Endothelial cell of umbilical vein (primary cell): Measurements from ENCODE around the gene EFNB3. TPM values are rescaled to one million over a fixed set of nuclear protein-coding genes. Genes with fewer than 3 reads are reported as not detected.
A peak's percentile ranks its signal among the peaks of the same experiment; 100 is the strongest.

Source experiments
- BruUV-seq: library from RNA; stranded (reverse); fragments of 400-500 nt; replicated peaks from 2 replicates; lab custom pipeline; 2021; lab: Mats Ljungman, UMichigan
- CTCF ChIA-PET: fragments of 300-600, 350-600 bp; sonication (Branson Sonifier 250); formaldehyde crosslinking; loops from one replicate; lab custom pipeline; 2021; ENCODE audit warnings: antibody characterized with exemption, inconsistent platforms; lab: Charles Lee
- POLR2A ChIA-PET: fragments of 300-600, 350-600 bp; sonication (Branson Sonifier 250); formaldehyde crosslinking; loops from one replicate; lab custom pipeline; 2021; ENCODE audit warnings: antibody characterized with exemption, inconsistent platforms; lab: Charles Lee
- DNase-seq: peaks from one replicate; pipeline ENCODE4 v3.0.0-alpha.2; 2011; ENCODE audit warnings: low read depth, low spot score
- FAIRE-seq: peaks from 2 replicates; lab custom pipeline; 2011; peaks lifted over from hg19 to GRCh38; lab: Jason Lieb, UNC
- H2AFZ ChIP-seq: 2 replicates; pipeline ENCODE4 v1.6.0; 2012; ENCODE audit warnings: low read depth, low read length, control low read depth, inconsistent platforms
- H3K27ac ChIP-seq: 2 replicates; pipeline ENCODE4 v1.5.1; 2011; ENCODE audit warnings: low read depth, mild to moderate bottlenecking, control low read depth, low read length, moderate library complexity; ENCODE audit not compliant: insufficient read depth
- H3K27me3 ChIP-seq, 2 experiments: 2 replicates each; pipeline versions ENCODE4 v1.6.0 to v1.6.1; 2011; ENCODE audit warnings: low read length in 2 of 2, mixed read lengths in 1 of 2; ENCODE audit not compliant: control insufficient read depth in 2 of 2, insufficient read depth in 2 of 2
- H3K36me3 ChIP-seq, 2 experiments: 2 replicates in 1 of 2; 3 replicates in 1 of 2; pipeline ENCODE4 v1.5.1; 2011; ENCODE audit warnings: low read length in 2 of 2, mild to moderate bottlenecking in 1 of 2, moderate library complexity in 1 of 2; ENCODE audit not compliant: control insufficient read depth in 2 of 2, insufficient read depth in 2 of 2; ENCODE audit errors: extremely low read depth in 1 of 2
- H3K4me1 ChIP-seq: 3 replicates; pipeline ENCODE4 v1.5.1; 2011; ENCODE audit warnings: mild to moderate bottlenecking, low read length; ENCODE audit not compliant: control insufficient read depth, insufficient read depth; ENCODE audit errors: extremely low read depth
- H3K4me2 ChIP-seq: 2 replicates; pipeline ENCODE4 v1.6.1; 2011; ENCODE audit warnings: low read length, control low read depth, mixed read lengths; ENCODE audit not compliant: insufficient read depth
- H3K4me3 ChIP-seq, 3 experiments: fragments of 200-600 bp in 1 of 3; sonication (generic), shearing (Covaris generic) in 1 of 3; replicated peaks in 1 of 3; 2 replicates each; pipeline ENCODE4 v1.5.1; 2011 to 2016; ENCODE audit warnings: control low read depth in 3 of 3, low read length in 3 of 3, mild to moderate bottlenecking in 2 of 3, inconsistent platforms in 1 of 3, low read depth in 1 of 3, moderate library complexity in 1 of 3; ENCODE audit not compliant: insufficient read depth in 1 of 3
- H3K79me2 ChIP-seq: 2 replicates; pipeline ENCODE4 v1.6.0; 2012; ENCODE audit warnings: low read length, inconsistent platforms; ENCODE audit not compliant: control insufficient read depth, insufficient read depth
- H3K9ac ChIP-seq: replicated peaks from 2 replicates; pipeline ENCODE3; 2011; ENCODE audit warnings: low read length, control low read depth; ENCODE audit not compliant: insufficient read depth; ENCODE audit errors: extremely low read depth
- H3K9me1 ChIP-seq: replicated peaks from 3 replicates; pipeline ENCODE4 v1.6.0; 2011; ENCODE audit warnings: mild to moderate bottlenecking, low read length; ENCODE audit not compliant: control insufficient read depth, insufficient read depth; ENCODE audit errors: extremely low read depth
- H3K9me3 ChIP-seq: replicated peaks from 2 replicates; pipeline ENCODE4 v1.5.1; 2012; ENCODE audit warnings: low read length, inconsistent platforms; ENCODE audit not compliant: control insufficient read depth, insufficient read depth
- H4K20me1 ChIP-seq: replicated peaks from 2 replicates; pipeline ENCODE3; 2011; ENCODE audit warnings: mild to moderate bottlenecking, low read length; ENCODE audit not compliant: control insufficient read depth, insufficient read depth; ENCODE audit errors: extremely low read depth
- CTCF ChIP-seq, 2 donors: IDR thresholded peaks; 1 replicate in 1 of 2; 2 replicates in 1 of 2; pipeline ENCODE4 v1.5.1; 2011; ENCODE audit warnings: low read length in 2 of 2, mild to moderate bottlenecking in 2 of 2, moderate library complexity in 2 of 2, control low read depth in 1 of 2, inconsistent platforms in 1 of 2, low read depth in 1 of 2; ENCODE audit not compliant: insufficient read depth in 1 of 2; ENCODE audit errors: extremely low read depth in 1 of 2
- EZH2 ChIP-seq: IDR thresholded peaks from 2 replicates; pipeline ENCODE4 v1.6.1; 2012; ENCODE audit warnings: borderline replicate concordance, low read depth, mild to moderate bottlenecking, moderate library complexity, low read length, inconsistent platforms; ENCODE audit not compliant: severe bottlenecking
- FOS ChIP-seq: IDR thresholded peaks from 2 replicates; pipeline ENCODE4 v1.6.1; 2011; ENCODE audit warnings: mild to moderate bottlenecking, low read length, moderate library complexity, borderline replicate concordance; ENCODE audit not compliant: insufficient read depth
- GATA2 ChIP-seq: IDR thresholded peaks from 2 replicates; pipeline ENCODE4 v1.7.0; 2011; ENCODE audit warnings: low read depth, mild to moderate bottlenecking, moderate library complexity, mixed read lengths, low read length; ENCODE audit not compliant: insufficient read length, insufficient read depth
- JUN ChIP-seq: IDR thresholded peaks from 2 replicates; pipeline ENCODE4 v1.6.1; 2011; ENCODE audit warnings: borderline replicate concordance, low read depth; ENCODE audit not compliant: insufficient read length, insufficient read depth
- MAX ChIP-seq: IDR thresholded peaks from 2 replicates; pipeline ENCODE4 v1.6.1; 2011; ENCODE audit not compliant: insufficient read depth, insufficient read length
- MYC ChIP-seq: IDR thresholded peaks from one replicate; pipeline ENCODE4 v1.6.1; 2011; ENCODE audit warnings: mild to moderate bottlenecking, low read depth, low read length
- POLR2A ChIP-seq: IDR thresholded peaks from 2 replicates; pipeline ENCODE4 v1.6.1; 2012; ENCODE audit warnings: low read depth, mild to moderate bottlenecking, control low read depth, low read length
- POLR2AphosphoS5 ChIP-seq: IDR thresholded peaks from 2 replicates; pipeline ENCODE4 v1.6.1; 2012; ENCODE audit warnings: low read depth, mild to moderate bottlenecking, control low read depth, low read length, moderate library complexity; ENCODE audit not compliant: insufficient read depth
- dilution Hi-C: fragments of 300-500 bp; cut with MboI; formaldehyde crosslinking; loops from one replicate; pipeline ENCODE4 v1.15.0; 2019; ENCODE audit warnings: low sequenced_read_pairs; ENCODE audit not compliant: extremely low pct_ligation_motif_present
- intact Hi-C: fragments of 100-400 bp; cut with micrococcal nuclease; formaldehyde crosslinking; loops from one replicate; pipeline ENCODE4 v1.10.0; 2022
- polyA plus RNA-seq, 4 experiments: library from polyadenylated mRNA; depleted of rRNA in 3 of 4; stranded (reverse) in 3 of 4; unstranded in 1 of 4; fragments of >200 nt; gene quantifications; 2 replicates each; pipeline versions ENCODE4 v1.2.1 to v1.2.3, GENCODE V29; 2011 to 2012; ENCODE audit warnings: missing spikeins in 1 of 4
- total RNA-seq: library from RNA; stranded (reverse); gene quantifications from 2 replicates; pipeline ENCODE4 v1.2.3, GENCODE V29; 2021

EFNB3 gene
- total and polyA plus RNA-seq, 2 donors (not counting 3 experiments of a cell fraction or from before 2014, with no cell fraction given), result 1.1 to 2.9 TPM

- intact Hi-C loops, result loop anchor here (2.0 to 10.0 kb wide), 6 partner anchors 155 to 335 kb away; partner anchors contain the start of genes CHD3, FGF11, KCTD11 and POLR2A
- peaks cover 50% of the 10 kb centered on the region for H3K79me2 ChIP-seq
- peak; percentile 98 for FAIRE-seq
These were observed 17.7 kb upstream of the EFNB3 start, which contains the start of gene TP53 for GRCh38 chr17:7687072-7687907. Gene TP53 (minus strand): TSS chr17:7687490. CDS start chr17:7676594, 10,896 bp downstream.

More at GRCh38 chr17:7687072-7687907, 17.7 kb upstream of the EFNB3 start, which contains the start of gene TP53:
- peak within 1 kb of the TSS; percentile 93 for H3K27ac ChIP-seq
- H3K4me2 ChIP-seq, result peak within 1 kb of the TSS; percentile 98
- H3K36me3 ChIP-seq, result peaks cover 0 to 2% of the 10 kb centered on the region in 2 experiments
- dilution Hi-C loops, result no loop called here
- TSS peak; percentile 44 for BruUV-seq
- ChIA-PET CTCF (interaction anchor here (0.7 to 4.4 kb wide), 42 partner anchors 10 to 386 kb away, joined by 3 to 97 read pairs (median 4); partner anchors contain the start of genes ATP1B2, CD68, DNAH2 and EFNB3), POLR2A (interaction anchor here (0.6 to 2.4 kb wide), 12 partner anchors 31 to 626 kb away, joined by 3 to 12 read pairs (median 5); partner anchors contain the start of genes ATP1B2, CD68, FXR2 and MPDU1)
- H2AFZ ChIP-seq, result peak within 1 kb of the TSS; percentile 89
- TF ChIP-seq FOS (peak; percentile 75), MYC (peak; percentile 75), POLR2AphosphoS5 (peak; percentile 90), GATA2 (no peak), MAX (peak; percentile 44), EZH2 (no peak), JUN (no peak), POLR2A (peak; percentile 94), CTCF (IDR thresholded peaks at IDR 0.05; ENCODE audit: extremely low read depth in 1 of 2, insufficient read depth in 1 of 2, low read depth in 1 of 2, low read length in 2 of 2) (no peak)
- peak within 1 kb of the TSS; percentile 99 for H3K9ac ChIP-seq
- H4K20me1 ChIP-seq, result no peaks in the 10 kb centered on the region
- peaks cover 26% of the 10 kb centered on the region for H3K4me1 ChIP-seq
- no peaks in the 10 kb centered on the region for H3K9me3 ChIP-seq
- peak within 1 kb of the TSS; percentile 75 to 96 (median 79) for H3K4me3 ChIP-seq
- H3K9me1 ChIP-seq, result no peaks in the 10 kb centered on the region
- DNase-seq, result peak; percentile 94
- no peaks in the 10 kb centered on the region for H3K27me3 ChIP-seq
